ENCODE data around the gene PLAGL1. TPM values are rescaled to one million over a fixed set of nuclear protein-coding genes. Genes with fewer than 3 reads are reported as not detected.

PLAGL1 gene
- total RNA-seq = 1 to 10 TPM; 2.6 to 6.3 TPM
- polyA plus RNA-seq = 1 to 10 TPM; 1.3 to 1.4 TPM

GRCh38 chr6:144008120-144008811, at the start of gene PLAGL1:
Gene PLAGL1 (minus strand): TSS chr6:144008259. CDS start chr6:143948136, 60,123 bp downstream.
- Histone ChIP-seq H3K4me1 (ENCODE audit: control insufficient read depth in 4 of 4, insufficient read depth in 4 of 4, low read length in 3 of 4) (peaks cover 0 to 4% (median 0%) of the 10 kb centered on the region in 4 donors), H3K9me3 (ENCODE audit: control insufficient read depth in 4 of 4, low read length in 3 of 4) (no peaks in the 10 kb centered on the region), H3K9ac (ENCODE audit: low read depth in 1 of 2, low read length in 2 of 2) (peak within 1 kb of the TSS in 1 of 2 donors; percentile 27), H3K27ac (ENCODE audit: low read depth in 1 of 2, low read length in 2 of 2) (peak within 1 kb of the TSS; percentile 35 to 50), H3K4me3 (ENCODE audit: low read depth in 1 of 3, low read length in 3 of 3) (peak within 1 kb of the TSS in 2 of 3 donors; percentile 29 to 56), H3K27me3 (ENCODE audit: control insufficient read depth in 4 of 4, insufficient read depth in 4 of 4, low read length in 3 of 4) (no peaks in the 10 kb centered on the region), H3K36me3 (ENCODE audit: control insufficient read depth in 4 of 4, insufficient read depth in 3 of 4, low read depth in 1 of 4, low read length in 3 of 4) (no peaks in the 10 kb centered on the region)
- DNase-seq (ENCODE audit: low spot score) = peak; percentile 44
- TF ChIP-seq MAX (IDR thresholded peaks at IDR 0.05) (no peak), YY1 (IDR thresholded peaks at IDR 0.05) (no peak), REST (IDR thresholded peaks at IDR 0.05) (no peak), SP1 (IDR thresholded peaks at IDR 0.05) (no peak), ZBTB33 (IDR thresholded peaks at IDR 0.05) (no peak), RAD21 (IDR thresholded peaks at IDR 0.05) (no peak), ATF3 (IDR thresholded peaks at IDR 0.05) (no peak), HNF4A (conservative IDR thresholded peaks at IDR 0.05) (no peak), EGR1 (IDR thresholded peaks at IDR 0.05; ENCODE audit: low read depth in 2 of 2) (no peak), HNF4G (IDR thresholded peaks at IDR 0.05) (no peak)
- 45% methylated on average over 75 of the region's 75 CpGs for WGBS

- Histone ChIP-seq H3K4me3 (ENCODE audit: low read depth in 1 of 3, low read length in 3 of 3) (no peak overlapping the region), H3K27me3 (ENCODE audit: control insufficient read depth in 4 of 4, insufficient read depth in 4 of 4, low read length in 3 of 4) (no peaks in the 10 kb centered on the region), H3K36me3 (ENCODE audit: control insufficient read depth in 4 of 4, insufficient read depth in 3 of 4, low read depth in 1 of 4, low read length in 3 of 4) (peaks cover 0 to 2% (median 0%) of the 10 kb centered on the region in 4 donors), H3K27ac (ENCODE audit: low read depth in 1 of 2, low read length in 2 of 2) (no peak overlapping the region), H3K4me1 (ENCODE audit: control insufficient read depth in 4 of 4, insufficient read depth in 4 of 4, low read length in 3 of 4) (no peaks in the 10 kb centered on the region), H3K9me3 (ENCODE audit: control insufficient read depth in 4 of 4, low read length in 3 of 4) (no peaks in the 10 kb centered on the region), H3K9ac (ENCODE audit: low read depth in 1 of 2, low read length in 2 of 2) (no peak overlapping the region)
- no peak for DNase-seq (ENCODE audit: low spot score)
- no peak for TF ChIP-seq ATF3 (IDR thresholded peaks at IDR 0.05)
- TF ChIP-seq YY1 (IDR thresholded peaks at IDR 0.05) = no peak
- TF ChIP-seq FOXA1 (IDR thresholded peaks at IDR 0.05) = no peak
- TF ChIP-seq GABPA (IDR thresholded peaks at IDR 0.05 in 1 of 2, conservative IDR thresholded peaks at IDR 0.05 in 1 of 2) = no peak
- no peak for TF ChIP-seq SP1 (IDR thresholded peaks at IDR 0.05)
- no peak for TF ChIP-seq RAD21 (IDR thresholded peaks at IDR 0.05)
- no peak for TF ChIP-seq TAF1 (conservative IDR thresholded peaks at IDR 0.05)
- no peak for TF ChIP-seq HNF4G (IDR thresholded peaks at IDR 0.05)
- TF ChIP-seq FOXA2 (IDR thresholded peaks at IDR 0.05) = no peak
- TF ChIP-seq MAX (IDR thresholded peaks at IDR 0.05) = no peak
- no peak for TF ChIP-seq EGR1 (IDR thresholded peaks at IDR 0.05; ENCODE audit: low read depth in 2 of 2)
- no peak for TF ChIP-seq ZBTB33 (IDR thresholded peaks at IDR 0.05)
- 66% methylated on average over 6 of the region's 6 CpGs for WGBS
Observed at GRCh38 chr6:144055121-144055931, 47.3 kb upstream of the PLAGL1 start.
